Caco-2 (cell line): ENCODE measurements around the gene SPIN1. TPM values are rescaled to one million over a fixed set of nuclear protein-coding genes. Genes with fewer than 3 reads are reported as not detected.
A peak's percentile ranks its signal among the peaks of the same experiment; 100 is the strongest.

Experiments used
- Bru-seq: library from RNA; stranded (reverse); fragments of 400-500 nt; gene quantifications from one replicate; lab custom pipeline; 2021; lab: Mats Ljungman, UMichigan
- BruChase-seq, 2 experiments: library from RNA; stranded (reverse); fragments of 400-500 nt; gene quantifications; one replicate each; lab custom pipeline; 2021; lab: Mats Ljungman, UMichigan
- BruUV-seq: library from RNA; stranded (reverse); fragments of 400-500 nt; replicated peaks from 2 replicates; lab custom pipeline; 2021; lab: Mats Ljungman, UMichigan
- CTCF ChIA-PET: fragments of 300-600 bp; sonication (Branson Sonifier 250); formaldehyde crosslinking; loops from one replicate; lab custom pipeline; 2022; ENCODE audit warnings: antibody characterized with exemption; lab: Charles Lee
- POLR2A ChIA-PET: fragments of 300-600 bp; sonication (Branson Sonifier 250); formaldehyde crosslinking; loops from one replicate; lab custom pipeline; 2022; ENCODE audit warnings: antibody characterized with exemption; lab: Charles Lee
- DNase-seq, 2 experiments: peaks; one replicate each; pipeline versions ENCODE4 v3.0.0 to v3.0.0-alpha.2; 2020 to 2022
- H3K27me3 ChIP-seq: replicated peaks from 2 replicates; pipeline ENCODE4 v1.6.0; 2011; ENCODE audit warnings: low read length; ENCODE audit not compliant: control insufficient read depth, insufficient read depth
- H3K36me3 ChIP-seq: 2 replicates; pipeline ENCODE4 v1.5.1; 2011; ENCODE audit warnings: low read length; ENCODE audit not compliant: control insufficient read depth, insufficient read depth
- H3K4me1 ChIP-seq: fragments of 250-450 bp; sonication (Bioruptor Pico); 2 replicates; pipeline ENCODE4 v1.5.1; 2020; ENCODE audit warnings: mild to moderate bottlenecking
- H3K4me3 ChIP-seq: 2 replicates; pipeline ENCODE4 v1.5.1; 2011; ENCODE audit warnings: low read depth, mild to moderate bottlenecking, control low read depth, low read length
- H3K9me3 ChIP-seq: fragments of 250-450 bp; sonication (Bioruptor Pico); 2 replicates; pipeline ENCODE4 v1.5.1; 2020; ENCODE audit warnings: mild to moderate bottlenecking, moderate library complexity
- H3K27ac Mint-ChIP-seq: one replicate; pipeline ENCODE4 v1.8.0; 2022; ENCODE audit warnings: mixed read lengths; ENCODE audit not compliant: unreplicated experiment
- H3K27me3 Mint-ChIP-seq: one replicate; pipeline ENCODE4 v1.8.0; 2022; ENCODE audit warnings: mixed read lengths; ENCODE audit not compliant: insufficient read depth, unreplicated experiment
- H3K36me3 Mint-ChIP-seq: one replicate; pipeline ENCODE4 v1.8.0; 2022; ENCODE audit warnings: mild to moderate bottlenecking, mixed read lengths; ENCODE audit not compliant: insufficient read depth, unreplicated experiment
- H3K4me1 Mint-ChIP-seq: one replicate; pipeline ENCODE4 v1.8.0; 2022; ENCODE audit warnings: low read depth, mixed read lengths; ENCODE audit not compliant: unreplicated experiment
- H3K4me3 Mint-ChIP-seq: one replicate; pipeline ENCODE4 v1.8.0; 2022; ENCODE audit warnings: mild to moderate bottlenecking, moderate library complexity, mixed read lengths; ENCODE audit not compliant: unreplicated experiment
- H3K9me3 Mint-ChIP-seq: one replicate; pipeline ENCODE4 v1.8.0; 2022; ENCODE audit warnings: mixed read lengths; ENCODE audit not compliant: unreplicated experiment
- intact Hi-C: fragments of 100-400 bp; cut with micrococcal nuclease; formaldehyde crosslinking; loops from one replicate; pipeline ENCODE4 v1.10.0; 2022; ENCODE audit not compliant: unreplicated experiment
- long read RNA-seq: library from polyadenylated mRNA; stranded (forward); transcript quantifications from one replicate; pipeline ENCODE4 v2.0.0, GENCODE V29; 2022
- total RNA-seq: library from RNA; stranded (reverse); gene quantifications from 2 replicates; pipeline ENCODE4 v1.2.3, GENCODE V29; 2022
- TF ChIP-seq, protein P1 (sequence below), 2 experiments: fragments of 200-600 bp in 1 of 2; IDR thresholded peaks; 1 replicate in 1 of 2; 2 replicates in 1 of 2; pipeline versions ENCODE4 v1.5.1 to v1.8.0; 2011 to 2022; ENCODE audit warnings: antibody characterized with exemption in 1 of 2, control low read depth in 1 of 2, inconsistent platforms in 1 of 2, low read depth in 1 of 2, low read length in 1 of 2, mild to moderate bottlenecking in 1 of 2, moderate library complexity in 1 of 2; ENCODE audit not compliant: insufficient read depth in 1 of 2, severe bottlenecking in 1 of 2, unreplicated experiment in 1 of 2

The SPIN1 gene
- 51.7 and 53.4 TPM in 2 replicates for total RNA-seq
- Bru-seq, nascent RNA = percentile 83 among the genes with signal in this experiment
- BruChase-seq, experiment 1, labeled RNA remaining after a 2-hour chase = percentile 86 among the genes with signal in this experiment
- BruChase-seq, experiment 2, labeled RNA remaining after a 6-hour chase = percentile 86 among the genes with signal in this experiment
- long read RNA-seq, full-length matches to known transcripts = 9 of 36 reads
- long read RNA-seq, partial matches to known transcripts = 1 of 36 reads
- long read RNA-seq, other reads (novel, unspliced or antisense) = 26 of 36 reads

DNA sequence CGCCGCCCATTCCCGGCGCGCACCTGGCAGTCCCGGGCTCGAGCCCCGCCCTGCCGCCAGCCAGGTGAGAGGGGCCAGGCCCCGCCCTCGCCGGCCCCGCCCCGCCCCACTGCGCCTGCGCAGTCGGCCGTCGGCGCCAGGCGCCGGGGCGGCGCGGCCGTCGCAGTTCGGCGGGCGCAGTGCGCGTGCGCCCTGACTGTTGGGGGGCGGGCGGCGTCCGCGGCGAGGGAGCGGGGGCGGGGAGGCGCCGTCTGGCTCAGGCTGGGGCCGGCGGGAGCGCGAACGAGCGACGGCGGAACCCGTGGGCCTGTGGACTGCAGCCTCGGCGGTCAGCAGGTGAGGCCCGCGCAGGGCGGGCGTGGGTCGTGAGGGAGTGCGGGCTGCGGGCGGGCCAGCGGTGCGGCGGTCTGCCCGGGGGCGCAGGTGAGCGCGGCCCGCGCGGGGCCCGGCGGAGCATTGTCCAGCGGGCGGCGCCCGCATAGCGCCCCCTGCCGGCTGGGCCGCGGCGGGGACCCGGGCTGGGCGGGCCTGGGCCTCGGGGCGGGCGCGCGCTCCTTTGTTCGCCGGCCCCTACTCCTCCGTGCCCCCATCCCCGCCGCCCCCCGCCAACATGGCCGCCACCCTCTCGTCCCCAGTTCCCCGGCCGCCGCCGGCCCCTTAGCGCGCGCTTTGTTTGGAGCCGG is at the start of gene SPIN1:
Gene SPIN1 (plus strand): TSS at position 242 of the 683 bp plus-strand sequence. CDS start 38,096 bp downstream, outside the sequence.
- no peaks in the 10 kb centered on the region; the same call in 1 of the 2 replicates for H3K4me1 ChIP-seq
- POLR2A ChIA-PET = no interaction called here
- H3K4me3 ChIP-seq = peak within 1 kb of the TSS; percentile 76
- DNase-seq = peak; percentile 75 to 85
- no peaks in the 10 kb centered on the region for H3K36me3 ChIP-seq
- Mint-ChIP-seq H3K4me1 (peaks cover 13% of the 10 kb centered on the region), H3K36me3 (peaks cover 17% of the 10 kb centered on the region), H3K27ac (peak within 1 kb of the TSS; percentile 86), H3K9me3 (no peaks in the 10 kb centered on the region), H3K27me3 (no peaks in the 10 kb centered on the region), H3K4me3 (peak within 1 kb of the TSS; percentile 89)
- intact Hi-C loops = loop anchor here (5.0 kb wide), 3 partner anchors 46 to 216 kb away; no protein-coding TSS in a partner anchor
- no peaks in the 10 kb centered on the region for H3K9me3 ChIP-seq
- BruUV-seq = no TSS peak
- CTCF ChIA-PET = no interaction called here
- TF ChIP-seq, protein P1, sequence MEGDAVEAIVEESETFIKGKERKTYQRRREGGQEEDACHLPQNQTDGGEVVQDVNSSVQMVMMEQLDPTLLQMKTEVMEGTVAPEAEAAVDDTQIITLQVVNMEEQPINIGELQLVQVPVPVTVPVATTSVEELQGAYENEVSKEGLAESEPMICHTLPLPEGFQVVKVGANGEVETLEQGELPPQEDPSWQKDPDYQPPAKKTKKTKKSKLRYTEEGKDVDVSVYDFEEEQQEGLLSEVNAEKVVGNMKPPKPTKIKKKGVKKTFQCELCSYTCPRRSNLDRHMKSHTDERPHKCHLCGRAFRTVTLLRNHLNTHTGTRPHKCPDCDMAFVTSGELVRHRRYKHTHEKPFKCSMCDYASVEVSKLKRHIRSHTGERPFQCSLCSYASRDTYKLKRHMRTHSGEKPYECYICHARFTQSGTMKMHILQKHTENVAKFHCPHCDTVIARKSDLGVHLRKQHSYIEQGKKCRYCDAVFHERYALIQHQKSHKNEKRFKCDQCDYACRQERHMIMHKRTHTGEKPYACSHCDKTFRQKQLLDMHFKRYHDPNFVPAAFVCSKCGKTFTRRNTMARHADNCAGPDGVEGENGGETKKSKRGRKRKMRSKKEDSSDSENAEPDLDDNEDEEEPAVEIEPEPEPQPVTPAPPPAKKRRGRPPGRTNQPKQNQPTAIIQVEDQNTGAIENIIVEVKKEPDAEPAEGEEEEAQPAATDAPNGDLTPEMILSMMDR (IDR thresholded peaks at IDR 0.05; ENCODE audit: insufficient read depth in 1 of 2, low read depth in 1 of 2, low read length in 1 of 2, severe bottlenecking in 1 of 2, unreplicated experiment in 1 of 2) = no peak
- no peaks in the 10 kb centered on the region for H3K27me3 ChIP-seq

DNA sequence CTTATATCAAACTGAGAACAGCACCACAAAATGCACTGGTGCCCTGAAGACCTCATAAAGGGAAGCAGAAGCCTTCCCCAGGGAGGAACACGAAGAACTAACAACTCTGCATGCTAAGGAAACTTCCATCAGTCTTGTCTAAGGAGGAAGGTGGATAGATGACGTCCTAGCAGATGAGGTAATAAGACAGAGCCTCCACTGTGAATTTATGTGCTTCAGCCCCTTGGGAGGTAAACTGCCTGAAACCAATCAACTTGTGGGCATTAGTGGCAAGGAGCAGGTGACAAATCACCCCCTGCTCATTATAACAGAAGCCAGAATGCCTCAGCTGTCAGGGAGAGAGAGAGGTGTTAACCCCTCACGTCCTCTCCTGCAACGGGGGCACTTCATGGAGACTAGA is 48.9 kb upstream of the SPIN1 start:
- H3K9me3 Mint-ChIP-seq = no peaks in the 10 kb centered on the region
- ChIA-PET POLR2A (no interaction called here), CTCF (no interaction called here)
- Histone ChIP-seq H3K27me3 (no peaks in the 10 kb centered on the region), H3K4me1 (peaks cover 7% of the 10 kb centered on the region), H3K4me3 (no peak overlapping the region), H3K9me3 (no peaks in the 10 kb centered on the region; the same call in 1 of the 2 replicates), H3K36me3 (no peaks in the 10 kb centered on the region)
- BruUV-seq = no TSS peak
- H3K36me3 Mint-ChIP-seq = peaks cover under 1% of the 10 kb centered on the region
- intact Hi-C loops = no loop called here
- no peaks in the 10 kb centered on the region for H3K27me3 Mint-ChIP-seq
- TF ChIP-seq, protein P1 (IDR thresholded peaks at IDR 0.05; ENCODE audit: insufficient read depth in 1 of 2, low read depth in 1 of 2, low read length in 1 of 2, severe bottlenecking in 1 of 2, unreplicated experiment in 1 of 2) = no peak
- no peak overlapping the region for H3K27ac Mint-ChIP-seq
- H3K4me1 Mint-ChIP-seq = peaks cover 10% of the 10 kb centered on the region
- DNase-seq = no peak
- no peak overlapping the region for H3K4me3 Mint-ChIP-seq

DNA sequence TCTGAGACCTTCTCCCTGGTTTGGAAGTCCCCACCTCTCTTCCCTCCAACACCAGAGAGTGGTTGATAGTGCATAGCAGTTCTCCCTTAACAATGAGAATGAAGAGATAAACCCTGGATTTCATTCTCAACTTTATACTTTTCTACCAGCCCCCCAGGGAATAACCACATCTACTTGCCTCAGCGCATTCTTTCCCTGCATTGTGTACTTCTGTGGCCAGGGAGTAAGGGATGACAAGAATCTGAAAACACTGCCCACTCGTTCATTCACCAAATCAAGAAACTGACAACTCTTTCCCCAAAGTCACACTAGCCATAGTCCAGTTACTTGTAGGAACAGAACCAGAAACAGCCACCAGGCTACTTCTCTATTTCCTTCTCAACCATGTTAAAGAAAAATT is 46.0 kb upstream of the SPIN1 start:
- H3K9me3 ChIP-seq = no peaks in the 10 kb centered on the region; the same call in none of the 2 replicates

More for the DNA sequence above, 46.0 kb upstream of the SPIN1 start:
- peaks cover 9% of the 10 kb centered on the region for H3K36me3 Mint-ChIP-seq
- DNase-seq = no peak
- H3K27ac Mint-ChIP-seq = peak overlapping the region; percentile 37
- H3K9me3 Mint-ChIP-seq = no peaks in the 10 kb centered on the region
- ChIA-PET CTCF (no interaction called here), POLR2A (no interaction called here)
- no peak overlapping the region for H3K4me3 Mint-ChIP-seq
- Histone ChIP-seq H3K36me3 (no peaks in the 10 kb centered on the region), H3K27me3 (no peaks in the 10 kb centered on the region), H3K4me1 (peaks cover 19% of the 10 kb centered on the region), H3K4me3 (no peak overlapping the region)
- intact Hi-C loops = loop anchor here (5.0 kb wide), 1 partner anchor 45 kb away; the partner anchor contains the start of gene SPIN1
- no peaks in the 10 kb centered on the region for H3K27me3 Mint-ChIP-seq
- peaks cover 13% of the 10 kb centered on the region for H3K4me1 Mint-ChIP-seq
- TF ChIP-seq, protein P1 (IDR thresholded peaks at IDR 0.05; ENCODE audit: insufficient read depth in 1 of 2, low read depth in 1 of 2, low read length in 1 of 2, severe bottlenecking in 1 of 2, unreplicated experiment in 1 of 2) = no peak
- no TSS peak for BruUV-seq
